MCF 10A (cell line): ENCODE results near the gene E2F1. TPM values are rescaled to one million over a fixed set of nuclear protein-coding genes. Genes with fewer than 3 reads are reported as not detected.
A peak's percentile ranks its signal among the peaks of the same experiment; 100 is the strongest.

Experiments used
- BruUV-seq: library from RNA; stranded (reverse); fragments of 400-500 nt; replicated peaks from 2 replicates; lab custom pipeline; 2021; lab: Mats Ljungman, UMichigan
- CTCF ChIA-PET: fragments of 300-600 bp; sonication (Branson Sonifier 250); formaldehyde crosslinking; extraction: SDS; loops from one replicate; lab custom pipeline; 2021; ENCODE audit warnings: antibody characterized with exemption, inconsistent platforms; lab: Yijun Ruan, JAX
- POLR2A ChIA-PET: fragments of 300-600, 350-650 bp; sonication (Branson Sonifier 250); formaldehyde crosslinking; extraction: SDS; loops from one replicate; lab custom pipeline; 2020; ENCODE audit warnings: antibody characterized with exemption, inconsistent platforms; lab: Yijun Ruan, JAX
- DNase-seq: peaks from one replicate; pipeline ENCODE4 v3.0.0-alpha.2; 2018; ENCODE audit not compliant: unreplicated experiment
- H3K27ac Mint-ChIP-seq: one replicate; pipeline ENCODE4 v1.8.0; 2022; ENCODE audit warnings: mild to moderate bottlenecking, low read depth, mixed read lengths; ENCODE audit not compliant: unreplicated experiment
- H3K27me3 Mint-ChIP-seq: one replicate; pipeline ENCODE4 v1.8.0; 2022; ENCODE audit warnings: mixed read lengths; ENCODE audit not compliant: insufficient read depth, unreplicated experiment
- H3K36me3 Mint-ChIP-seq: one replicate; pipeline ENCODE4 v1.8.0; 2022; ENCODE audit warnings: mild to moderate bottlenecking, moderate library complexity, mixed read lengths; ENCODE audit not compliant: insufficient read depth, unreplicated experiment
- H3K4me1 Mint-ChIP-seq: one replicate; pipeline ENCODE4 v1.8.0; 2022; ENCODE audit warnings: mixed read lengths; ENCODE audit not compliant: insufficient read depth, unreplicated experiment
- H3K4me3 Mint-ChIP-seq: one replicate; pipeline ENCODE4 v1.8.0; 2022; ENCODE audit warnings: mild to moderate bottlenecking, moderate library complexity, mixed read lengths; ENCODE audit not compliant: unreplicated experiment
- H3K9me3 Mint-ChIP-seq: one replicate; pipeline ENCODE4 v1.8.0; 2022; ENCODE audit warnings: mixed read lengths; ENCODE audit not compliant: unreplicated experiment
- CTCF ChIP-seq: fragments of 200-600 bp; IDR thresholded peaks from one replicate; pipeline ENCODE4 v1.8.0; 2022; ENCODE audit warnings: antibody characterized with exemption, mild to moderate bottlenecking; ENCODE audit not compliant: unreplicated experiment
- intact Hi-C: fragments of 100-400 bp; cut with micrococcal nuclease; formaldehyde crosslinking; loops from 2 replicates; pipeline ENCODE4 v1.14.1; 2022
- total RNA-seq: library from RNA; stranded (reverse); gene quantifications from 2 replicates; pipeline ENCODE4 v1.2.3, GENCODE V29; 2022

Gene E2F1
- total RNA-seq, 1 experiment from 2014 or later: 3.7 TPM

- Mint-ChIP-seq H3K9me3 (no peaks in the 10 kb centered on the region), H3K4me1 (peaks cover 19% of the 10 kb centered on the region), H3K36me3 (peaks cover 7% of the 10 kb centered on the region), H3K27ac (no peak overlapping the region), H3K4me3 (peak overlapping the region; percentile 97), H3K27me3 (no peaks in the 10 kb centered on the region)
- DNase-seq: no peak
- CTCF ChIA-PET: no interaction called here
- BruUV-seq: no TSS peak
- TF ChIP-seq CTCF: no peak
- intact Hi-C loops: no loop called here
- POLR2A ChIA-PET: interaction anchor here (0.8 to 0.9 kb wide), 2 partner anchors 10 to 183 kb away, joined by 3 to 4 read pairs; partner anchors contain the start of genes C20orf144 and CBFA2T2
These were observed 13.1 kb downstream of the E2F1 start for GRCh38 chr20:33673114-33673409.

GRCh38 chr20:33672426-33673113 lies 13.6 kb downstream of the E2F1 start:
- Mint-ChIP-seq H3K27me3 (no peaks in the 10 kb centered on the region), H3K9me3 (no peaks in the 10 kb centered on the region), H3K36me3 (peaks cover 8% of the 10 kb centered on the region), H3K4me3 (peak overlapping the region; percentile 97), H3K27ac (no peak overlapping the region), H3K4me1 (peaks cover 19% of the 10 kb centered on the region)
- intact Hi-C loops: no loop called here
- no TSS peak for BruUV-seq
- CTCF ChIA-PET: interaction anchor here (0.6 kb wide), 1 partner anchor 156 kb away, joined by 3 read pairs; no protein-coding TSS in a partner anchor
- no peak for TF ChIP-seq CTCF
- POLR2A ChIA-PET: interaction anchor here (0.8 to 0.9 kb wide), 2 partner anchors 10 to 182 kb away, joined by 3 to 4 read pairs; partner anchors contain the start of genes C20orf144 and CBFA2T2
- DNase-seq: no peak

GRCh38 chr20:33671573-33672288 lies 14.5 kb downstream of the E2F1 start:
- Mint-ChIP-seq H3K4me3 (no peak overlapping the region), H3K9me3 (no peaks in the 10 kb centered on the region), H3K27ac (no peak overlapping the region), H3K36me3 (peaks cover 12% of the 10 kb centered on the region), H3K4me1 (peaks cover 20% of the 10 kb centered on the region), H3K27me3 (no peaks in the 10 kb centered on the region)
- intact Hi-C loops: no loop called here
- ChIA-PET POLR2A (interaction anchor here (0.6 to 1.3 kb wide), 2 partner anchors 118 to 271 kb away, joined by 3 read pairs; no protein-coding TSS in a partner anchor), CTCF (interaction anchor here (0.6 to 7.0 kb wide), 4 partner anchors 11 to 457 kb away, joined by 3 to 53 read pairs (median 3); no protein-coding TSS in a partner anchor)
- no peak for DNase-seq
- TSS peak; percentile 28 for BruUV-seq
- TF ChIP-seq CTCF: no peak
